H9 (cell line): ENCODE results near the gene SETD7. TPM values are rescaled to one million over a fixed set of nuclear protein-coding genes. Genes with fewer than 3 reads are reported as not detected.

Source experiments
- DNase-seq: peaks from one replicate; pipeline ENCODE4 v3.0.0-alpha.2; 2017
- H2AFZ ChIP-seq: one replicate; pipeline ENCODE4 v1.6.1; 2013; ENCODE audit warnings: mild to moderate bottlenecking, low read length, control low read depth, moderate library complexity
- H2AK5ac ChIP-seq: 2 replicates; pipeline ENCODE4 v1.6.1; 2013; ENCODE audit warnings: low read length, control low read depth, mixed read lengths; ENCODE audit not compliant: insufficient read length
- H2BK120ac ChIP-seq: one replicate; pipeline ENCODE4 v1.6.1; 2013; ENCODE audit warnings: low read depth, mild to moderate bottlenecking, low read length, control low read depth, inconsistent platforms; ENCODE audit not compliant: poor library complexity, severe bottlenecking
- H2BK12ac ChIP-seq: 2 replicates; pipeline ENCODE4 v1.6.1; 2013; ENCODE audit warnings: low read length, control low read depth, mixed read lengths, low read depth; ENCODE audit not compliant: insufficient read length
- H2BK15ac ChIP-seq: 2 replicates; pipeline ENCODE4 v1.6.1; 2013; ENCODE audit warnings: low read depth, low read length, control low read depth
- H2BK20ac ChIP-seq: one replicate; pipeline ENCODE4 v1.6.1; 2013; ENCODE audit warnings: low read depth, mild to moderate bottlenecking, low read length, control low read depth, inconsistent platforms; ENCODE audit not compliant: poor library complexity, severe bottlenecking
- H2BK5ac ChIP-seq: 2 replicates; pipeline ENCODE4 v1.6.1; 2013; ENCODE audit warnings: low read length, control low read depth, mixed read lengths; ENCODE audit not compliant: insufficient read length
- H3K14ac ChIP-seq: 2 replicates; pipeline ENCODE4 v1.6.1; 2013; ENCODE audit warnings: low read length, control low read depth; ENCODE audit not compliant: insufficient read depth
- H3K18ac ChIP-seq: 2 replicates; pipeline ENCODE4 v1.6.1; 2013; ENCODE audit warnings: low read depth, mild to moderate bottlenecking, mixed read lengths, low read length, control low read depth; ENCODE audit not compliant: insufficient read length
- H3K23ac ChIP-seq: 2 replicates; pipeline ENCODE4 v1.6.1; 2013; ENCODE audit warnings: low read length, control low read depth, mixed read lengths, low read depth; ENCODE audit not compliant: insufficient read length
- H3K23me2 ChIP-seq: 2 replicates; pipeline ENCODE4 v1.6.1; 2013; ENCODE audit warnings: low read depth, mild to moderate bottlenecking, mixed read lengths, low read length, control low read depth; ENCODE audit not compliant: insufficient read length, poor library complexity, severe bottlenecking
- H3K27ac ChIP-seq: 2 replicates; pipeline ENCODE4 v1.5.1; 2013; ENCODE audit warnings: low read length, control low read depth, mixed read lengths, low read depth; ENCODE audit not compliant: insufficient read length
- H3K27me3 ChIP-seq: 2 replicates; pipeline ENCODE4 v1.6.1; 2013; ENCODE audit warnings: low read length, control low read depth, inconsistent platforms; ENCODE audit not compliant: insufficient read depth
- H3K4ac ChIP-seq: 2 replicates; pipeline ENCODE4 v1.6.1; 2013; ENCODE audit warnings: low read depth, mild to moderate bottlenecking, control low read depth, inconsistent platforms, low read length, moderate library complexity
- H3K4me1 ChIP-seq: 2 replicates; pipeline ENCODE4 v1.6.1; 2013; ENCODE audit warnings: low read length, control low read depth, inconsistent platforms; ENCODE audit not compliant: insufficient read depth
- H3K4me2 ChIP-seq: 2 replicates; pipeline ENCODE4 v1.6.1; 2013; ENCODE audit warnings: low read length, control low read depth, mixed read lengths; ENCODE audit not compliant: insufficient read length, insufficient read depth
- H3K56ac ChIP-seq: 2 replicates; pipeline ENCODE4 v1.6.1; 2013; ENCODE audit warnings: low read depth, mild to moderate bottlenecking, mixed read lengths, low read length, control low read depth; ENCODE audit not compliant: insufficient read length
- H3K79me1 ChIP-seq: 2 replicates; pipeline ENCODE4 v1.6.1; 2013; ENCODE audit warnings: low read depth, mild to moderate bottlenecking, moderate library complexity, low read length, control low read depth, inconsistent platforms; ENCODE audit not compliant: insufficient read depth, poor library complexity, severe bottlenecking
- H3K79me2 ChIP-seq: 2 replicates; pipeline ENCODE4 v1.6.1; 2013; ENCODE audit warnings: low read length, control low read depth, inconsistent platforms; ENCODE audit not compliant: insufficient read depth
- H3K9ac ChIP-seq: 2 replicates; pipeline ENCODE4 v1.6.1; 2013; ENCODE audit warnings: low read length, control low read depth, mixed read lengths; ENCODE audit not compliant: insufficient read length; ENCODE audit errors: extremely low read depth
- H3K9me3 ChIP-seq: one replicate; pipeline ENCODE4 v1.6.1; 2013; ENCODE audit warnings: low read depth, low read length, inconsistent platforms; ENCODE audit not compliant: control insufficient read depth
- H3T11ph ChIP-seq: one replicate; pipeline ENCODE4 v1.6.1; 2013; ENCODE audit warnings: mild to moderate bottlenecking, low read length, control low read depth, inconsistent platforms
- H4K20me1 ChIP-seq: one replicate; pipeline ENCODE4 v1.6.1; 2013; ENCODE audit not compliant: control insufficient read depth, insufficient read length, insufficient read depth
- H4K5ac ChIP-seq: 2 replicates; pipeline ENCODE4 v1.6.1; 2013; ENCODE audit warnings: low read depth, mild to moderate bottlenecking, mixed read lengths, low read length, control low read depth; ENCODE audit not compliant: insufficient read length
- H4K8ac ChIP-seq: replicated peaks from 2 replicates; pipeline ENCODE4 v1.6.1; 2013; ENCODE audit warnings: low read length, control low read depth, mixed read lengths, low read depth; ENCODE audit not compliant: insufficient read length
- H4K91ac ChIP-seq: 2 replicates; pipeline ENCODE4 v1.6.1; 2013; ENCODE audit warnings: low read depth, mild to moderate bottlenecking, moderate library complexity, mixed read lengths, low read length, control low read depth; ENCODE audit not compliant: insufficient read length
- H3K27ac Mint-ChIP-seq, 3 experiments: 2 replicates in 2 of 3; 3 replicates in 1 of 3; pipeline ENCODE4 v1.8.0; 2020 to 2021; ENCODE audit warnings: mixed read lengths in 3 of 3, mild to moderate bottlenecking in 1 of 3, moderate library complexity in 1 of 3
- H3K27me3 Mint-ChIP-seq: 2 replicates; pipeline ENCODE4 v1.8.0; 2021; ENCODE audit warnings: low read depth, mild to moderate bottlenecking, moderate library complexity, mixed read lengths
- H3K36me3 Mint-ChIP-seq, 3 experiments: 2 replicates in 2 of 3; 3 replicates in 1 of 3; pipeline ENCODE4 v1.8.0; 2020 to 2021; ENCODE audit warnings: low read depth in 3 of 3, mixed read lengths in 3 of 3; ENCODE audit not compliant: insufficient read depth in 1 of 3
- H3K4me1 Mint-ChIP-seq, 2 experiments: 2 replicates each; pipeline ENCODE4 v1.8.0; 2020; ENCODE audit warnings: mixed read lengths in 2 of 2
- H3K4me3 Mint-ChIP-seq, 2 experiments: 2 replicates in 1 of 2; 3 replicates in 1 of 2; pipeline ENCODE4 v1.8.0; 2020 to 2021; ENCODE audit warnings: mild to moderate bottlenecking in 2 of 2, mixed read lengths in 2 of 2, moderate library complexity in 1 of 2
- H3K9me3 Mint-ChIP-seq, 2 experiments: 2 replicates in 1 of 2; 3 replicates in 1 of 2; pipeline ENCODE4 v1.8.0; 2020; ENCODE audit warnings: mild to moderate bottlenecking in 2 of 2, mixed read lengths in 2 of 2, moderate library complexity in 1 of 2
- WGBS: extraction: QIAGEN DNeasy Blood & Tissue Kit; methylation state at CpG from one replicate; pipeline ENCODE4 v1.1.7; 2013; ENCODE audit warnings: missing lambda C conversion rate, low lambda C conversion rate, mixed read lengths; ENCODE audit not compliant: insufficient read length; ENCODE audit errors: extremely low coverage; 5-methylcytosine and 5-hydroxymethylcytosine counted together
- total RNA-seq: library from RNA; stranded (reverse); gene quantifications from 2 replicates; pipeline ENCODE4 v1.2.1, GENCODE V29; 2021
- TF ChIP-seq, protein P1 (sequence below): fragments of 200-600 bp; sonication (generic); conservative IDR thresholded peaks from 3 replicates; pipeline ENCODE4 v1.8.0; 2021; ENCODE audit warnings: antibody characterized with exemption, mild to moderate bottlenecking

The SETD7 gene
- total RNA-seq, 1 experiment from 2014 or later = 1.5 TPM

GRCh38 chr4:139461022-139461628, 94.9 kb downstream of the SETD7 start:
- H3K9ac ChIP-seq = no peak overlapping the region
- no CpG with 5 or more reads among the region's 5 CpGs for WGBS
- H2BK15ac ChIP-seq = no peak overlapping the region
- Mint-ChIP-seq H3K9me3 (peaks cover 0 to 4% of the 10 kb centered on the region in 2 experiments; a peak in 1 of 5 replicates), H3K36me3 (peaks cover 2 to 20% (median 5%) of the 10 kb centered on the region in 3 experiments; a peak in 6 of 7 replicates), H3K27me3 (no peaks in the 10 kb centered on the region; the same call in 1 of the 2 replicates), H3K27ac (peak overlapping the region; percentile 85 to 97 (median 97)), H3K4me1 (peaks cover 45 to 48% of the 10 kb centered on the region in 2 experiments), H3K4me3 (peak overlapping the region in 1 of 2 experiments; percentile 37; a peak in 1 of 5 replicates)
- H4K91ac ChIP-seq = no peak overlapping the region
- H4K20me1 ChIP-seq = no peaks in the 10 kb centered on the region
- TF ChIP-seq, protein P1, sequence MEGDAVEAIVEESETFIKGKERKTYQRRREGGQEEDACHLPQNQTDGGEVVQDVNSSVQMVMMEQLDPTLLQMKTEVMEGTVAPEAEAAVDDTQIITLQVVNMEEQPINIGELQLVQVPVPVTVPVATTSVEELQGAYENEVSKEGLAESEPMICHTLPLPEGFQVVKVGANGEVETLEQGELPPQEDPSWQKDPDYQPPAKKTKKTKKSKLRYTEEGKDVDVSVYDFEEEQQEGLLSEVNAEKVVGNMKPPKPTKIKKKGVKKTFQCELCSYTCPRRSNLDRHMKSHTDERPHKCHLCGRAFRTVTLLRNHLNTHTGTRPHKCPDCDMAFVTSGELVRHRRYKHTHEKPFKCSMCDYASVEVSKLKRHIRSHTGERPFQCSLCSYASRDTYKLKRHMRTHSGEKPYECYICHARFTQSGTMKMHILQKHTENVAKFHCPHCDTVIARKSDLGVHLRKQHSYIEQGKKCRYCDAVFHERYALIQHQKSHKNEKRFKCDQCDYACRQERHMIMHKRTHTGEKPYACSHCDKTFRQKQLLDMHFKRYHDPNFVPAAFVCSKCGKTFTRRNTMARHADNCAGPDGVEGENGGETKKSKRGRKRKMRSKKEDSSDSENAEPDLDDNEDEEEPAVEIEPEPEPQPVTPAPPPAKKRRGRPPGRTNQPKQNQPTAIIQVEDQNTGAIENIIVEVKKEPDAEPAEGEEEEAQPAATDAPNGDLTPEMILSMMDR = no peak
- peak; percentile 76 for DNase-seq
- no peak overlapping the region for H2BK120ac ChIP-seq
- no peaks in the 10 kb centered on the region for H3K27me3 ChIP-seq
- no peak overlapping the region for H2AFZ ChIP-seq
- no peak overlapping the region for H2AK5ac ChIP-seq
- H3K4me2 ChIP-seq = peak overlapping the region; percentile 40
- H3K56ac ChIP-seq = no peak overlapping the region
- no peaks in the 10 kb centered on the region; the same call in none of the 2 replicates for H3K4me1 ChIP-seq
- peak overlapping the region; percentile 98 for H3K27ac ChIP-seq
- H3K4ac ChIP-seq = no peak overlapping the region
- H2BK5ac ChIP-seq = no peak overlapping the region
- H4K8ac ChIP-seq = no peak overlapping the region
- no peak overlapping the region for H3K14ac ChIP-seq
- no peak overlapping the region for H3K23ac ChIP-seq
- H3T11ph ChIP-seq = no peak overlapping the region
- no peaks in the 10 kb centered on the region for H3K23me2 ChIP-seq
- H4K5ac ChIP-seq = no peak overlapping the region
- H2BK20ac ChIP-seq = no peak overlapping the region
- peaks cover 3% of the 10 kb centered on the region for H3K79me1 ChIP-seq
- H3K9me3 ChIP-seq = no peaks in the 10 kb centered on the region
- no peak overlapping the region for H2BK12ac ChIP-seq
- H3K18ac ChIP-seq = no peak overlapping the region
- peaks cover 14% of the 10 kb centered on the region; the same call in 1 of the 2 replicates for H3K79me2 ChIP-seq
